ENCODE data around the gene MTUS2.

GRCh38 chr13:29509999-29510589 lies 690.0 kb downstream of the MTUS2 start:
- TF ChIP-seq CTCF (IDR thresholded peaks at IDR 0.05; ENCODE audit: extremely low read depth in 1 of 2, insufficient read depth in 1 of 2, low read depth in 1 of 2, low read length in 2 of 2) (no peak), POLR2A (IDR thresholded peaks at IDR 0.05; ENCODE audit: low read depth, low read length) (no peak), MAX (IDR thresholded peaks at IDR 0.05; ENCODE audit: insufficient read depth, insufficient read length) (no peak), EZH2 (IDR thresholded peaks at IDR 0.05; ENCODE audit: borderline replicate concordance, low read depth, low read length, severe bottlenecking) (no peak), MYC (IDR thresholded peaks at IDR 0.05; ENCODE audit: low read depth, low read length) (no peak), POLR2AphosphoS5 (IDR thresholded peaks at IDR 0.05; ENCODE audit: insufficient read depth, low read depth, low read length) (no peak)
